Umbilical cord (tissue), 2 donors: Measurements from ENCODE around the gene HSPBP1. TPM values are rescaled to one million over a fixed set of nuclear protein-coding genes. Genes with fewer than 3 reads are reported as not detected.

Experiments used
- DNase-seq: peaks from one replicate; pipeline ENCODE4 v3.0.0-alpha.2; 2015; ENCODE audit warnings: low spot score
- total RNA-seq: library from RNA; depleted of rRNA; stranded (reverse); fragments of >200 nt; gene quantifications from one replicate; pipeline ENCODE4 v1.2.3, GENCODE V29; 2014; ENCODE audit warnings: low replicate concordance; ENCODE audit not compliant: insufficient read depth

Gene HSPBP1
- total RNA-seq, 1 donor from 2014 or later = 7.0 TPM

GRCh38 chr19:55305491-55305890 lies 25.6 kb upstream of the HSPBP1 start:
- peak; percentile 29 for DNase-seq

GRCh38 chr19:55304980-55305379 lies 25.1 kb upstream of the HSPBP1 start:
- no peak for DNase-seq

- no peak for DNase-seq
These were observed 24.5 kb upstream of the HSPBP1 start for GRCh38 chr19:55304279-55304978.

- no peak for DNase-seq
These were observed 23.6 kb upstream of the HSPBP1 start for GRCh38 chr19:55303477-55303876.

GRCh38 chr19:55302318-55302703 lies 22.4 kb upstream of the HSPBP1 start:
- DNase-seq = no peak

- peak; percentile 84 for DNase-seq
These were observed 21.8 kb upstream of the HSPBP1 start for GRCh38 chr19:55301459-55302317.

GRCh38 chr19:55300886-55301458 lies 21.1 kb upstream of the HSPBP1 start:
- DNase-seq = no peak

GRCh38 chr19:55299991-55300390 lies 20.1 kb upstream of the HSPBP1 start:
- DNase-seq = no peak

- DNase-seq = no peak
These were observed 17.4 kb upstream of the HSPBP1 start for GRCh38 chr19:55297267-55297666.

GRCh38 chr19:55289117-55289796 lies 9.3 kb upstream of the HSPBP1 start:
- DNase-seq = no peak

GRCh38 chr19:55287361-55288079 lies 7.6 kb upstream of the HSPBP1 start:
- no peak for DNase-seq

GRCh38 chr19:55285229-55285890 lies 5.5 kb upstream of the HSPBP1 start:
- DNase-seq = no peak

GRCh38 chr19:55284405-55285058 lies 4.6 kb upstream of the HSPBP1 start:
- DNase-seq = no peak

- peak; percentile 57 for DNase-seq
These were observed 3.9 kb upstream of the HSPBP1 start, which contains the start of gene BRSK1 for GRCh38 chr19:55283548-55284377. TSS of gene BRSK1 (plus strand) at chr19:55283997. CDS start at chr19:55284443, 446 bp downstream.

- no peak for DNase-seq
These were observed 570 bp downstream of the HSPBP1 start for GRCh38 chr19:55279340-55279739.

GRCh38 chr19:55278391-55279135 lies 1.3 kb downstream of the HSPBP1 start:
- DNase-seq = no peak

- DNase-seq = no peak
These were observed 2.4 kb downstream of the HSPBP1 start for GRCh38 chr19:55277494-55277893.

GRCh38 chr19:55276720-55277430 lies 3.0 kb downstream of the HSPBP1 start:
- DNase-seq = no peak
